Fibroblast of lung (primary cell): ENCODE data around the gene SPSB1. TPM values are rescaled to one million over a fixed set of nuclear protein-coding genes. Genes with fewer than 3 reads are reported as not detected.

Experiments
- DNase-seq, 2 donors: peaks; one replicate each; pipeline versions ENCODE4 v3.0.0 to v3.0.0-alpha.2; 2010; ENCODE audit warnings: low read depth in 2 of 2
- H2AFZ ChIP-seq: 2 replicates; pipeline ENCODE4 v1.5.1; 2012; ENCODE audit warnings: low read length, control low read depth, inconsistent platforms
- H3K27ac ChIP-seq: 2 replicates; pipeline ENCODE4 v1.5.1; 2011; ENCODE audit warnings: low read length, control low read depth; ENCODE audit not compliant: insufficient read depth
- H3K27me3 ChIP-seq: 2 replicates; pipeline ENCODE4 v1.5.1; 2011; ENCODE audit warnings: mild to moderate bottlenecking, low read length; ENCODE audit not compliant: control insufficient read depth, insufficient read depth
- H3K36me3 ChIP-seq: 2 replicates; pipeline ENCODE4 v1.5.1; 2011; ENCODE audit warnings: low read length; ENCODE audit not compliant: control insufficient read depth, insufficient read depth
- H3K4me1 ChIP-seq: 2 replicates; pipeline ENCODE4 v1.5.1; 2011; ENCODE audit warnings: low read length; ENCODE audit not compliant: control insufficient read depth, insufficient read depth; ENCODE audit errors: extremely low read depth
- H3K4me2 ChIP-seq: 2 replicates; pipeline ENCODE4 v1.5.1; 2011; ENCODE audit warnings: low read length, control low read depth; ENCODE audit not compliant: insufficient read depth; ENCODE audit errors: extremely low read depth
- H3K4me3 ChIP-seq, 4 experiments: fragments of 200-600 bp in 1 of 4; sonication (generic) in 1 of 4; replicated peaks in 1 of 4; 2 replicates each; pipeline ENCODE4 v1.5.1; 2011 to 2016; ENCODE audit warnings: low read length in 4 of 4, low read depth in 3 of 4, mild to moderate bottlenecking in 3 of 4, control low read depth in 2 of 4, inconsistent platforms in 1 of 4, mixed read lengths in 1 of 4; ENCODE audit not compliant: insufficient read depth in 1 of 4; ENCODE audit errors: control extremely low read depth in 1 of 4
- H3K79me2 ChIP-seq: 2 replicates; pipeline ENCODE4 v1.5.1; 2012; ENCODE audit warnings: mild to moderate bottlenecking, low read length, inconsistent platforms; ENCODE audit not compliant: control insufficient read depth, insufficient read depth
- H3K9ac ChIP-seq: 2 replicates; pipeline ENCODE4 v1.5.1; 2011; ENCODE audit warnings: mild to moderate bottlenecking, low read length, control low read depth; ENCODE audit not compliant: insufficient read depth
- H3K9me3 ChIP-seq: 2 replicates; pipeline ENCODE4 v1.5.1; 2012; ENCODE audit warnings: low read depth, low read length; ENCODE audit not compliant: control insufficient read depth, insufficient read depth
- H4K20me1 ChIP-seq: 2 replicates; pipeline ENCODE4 v1.5.1; 2011; ENCODE audit warnings: low read length; ENCODE audit not compliant: control insufficient read depth, insufficient read depth; ENCODE audit errors: extremely low read depth
- CTCF ChIP-seq, 2 donors: IDR thresholded peaks in 1 of 2; conservative IDR thresholded peaks in 1 of 2; 1 replicate in 1 of 2; 2 replicates in 1 of 2; pipeline ENCODE4 v1.5.1; 2011 to 2012; ENCODE audit warnings: low read length in 2 of 2, control low read depth in 1 of 2, inconsistent platforms in 1 of 2, low read depth in 1 of 2, mild to moderate bottlenecking in 1 of 2
- EZH2 ChIP-seq: IDR thresholded peaks from 2 replicates; pipeline ENCODE4 v1.5.1; 2012; ENCODE audit warnings: low read length, control low read depth, mild to moderate bottlenecking; ENCODE audit errors: missing control alignments
- polyA plus RNA-seq, 2 donors: library from polyadenylated mRNA; depleted of rRNA in 1 of 2; stranded (reverse) in 1 of 2; unstranded in 1 of 2; fragments of >200 nt; gene quantifications; 2 replicates each; pipeline ENCODE4 v1.2.1, GENCODE V29; 2011 to 2012; ENCODE audit warnings: missing spikeins in 1 of 2
- total RNA-seq: library from RNA; depleted of rRNA; stranded (reverse); fragments of >200 nt; gene quantifications from 2 replicates; pipeline ENCODE4 v1.2.1, GENCODE V29; 2014

Gene SPSB1
- total and polyA plus RNA-seq, 2 donors (not counting 1 experiment from before 2014, with no cell fraction given) = 14.3 to 20.6 TPM

DNA sequence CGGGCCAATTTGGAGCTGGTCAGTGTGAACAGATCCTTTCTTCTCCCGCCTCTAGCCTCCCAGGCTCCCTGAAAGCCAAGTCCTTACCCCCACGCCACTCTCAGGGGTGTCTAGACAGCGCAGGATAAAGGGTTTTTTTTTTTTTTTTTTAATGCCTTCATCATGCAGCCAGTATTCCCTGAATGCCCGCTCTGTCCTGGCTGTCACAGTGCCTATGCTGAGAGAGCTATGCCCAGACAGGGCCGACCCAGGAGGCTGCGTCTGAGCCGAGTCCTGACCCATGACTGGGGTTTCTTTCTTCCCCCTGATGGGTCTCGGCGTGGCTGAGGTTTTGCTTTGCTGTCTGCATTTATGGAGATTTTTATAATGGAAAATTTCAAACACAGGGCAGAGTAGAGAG lies 18.3 kb downstream of the SPSB1 start:
- H3K27me3 ChIP-seq = no peaks in the 10 kb centered on the region
- H3K9ac ChIP-seq = no peak overlapping the region
- H3K36me3 ChIP-seq = no peaks in the 10 kb centered on the region
- peaks cover 83% of the 10 kb centered on the region for H3K79me2 ChIP-seq
- no peak for DNase-seq
- TF ChIP-seq CTCF (conservative IDR thresholded peaks at IDR 0.05 in 1 of 2, IDR thresholded peaks at IDR 0.05 in 1 of 2; ENCODE audit: low read depth in 1 of 2, low read length in 2 of 2) (no peak), EZH2 (no peak)
- H3K9me3 ChIP-seq = no peaks in the 10 kb centered on the region
- H3K27ac ChIP-seq = no peak overlapping the region
- peaks cover 9% of the 10 kb centered on the region for H3K4me1 ChIP-seq
- H3K4me2 ChIP-seq = no peak overlapping the region
- no peak overlapping the region for H2AFZ ChIP-seq
- no peak overlapping the region for H3K4me3 ChIP-seq
- H4K20me1 ChIP-seq = peaks cover 3% of the 10 kb centered on the region

DNA sequence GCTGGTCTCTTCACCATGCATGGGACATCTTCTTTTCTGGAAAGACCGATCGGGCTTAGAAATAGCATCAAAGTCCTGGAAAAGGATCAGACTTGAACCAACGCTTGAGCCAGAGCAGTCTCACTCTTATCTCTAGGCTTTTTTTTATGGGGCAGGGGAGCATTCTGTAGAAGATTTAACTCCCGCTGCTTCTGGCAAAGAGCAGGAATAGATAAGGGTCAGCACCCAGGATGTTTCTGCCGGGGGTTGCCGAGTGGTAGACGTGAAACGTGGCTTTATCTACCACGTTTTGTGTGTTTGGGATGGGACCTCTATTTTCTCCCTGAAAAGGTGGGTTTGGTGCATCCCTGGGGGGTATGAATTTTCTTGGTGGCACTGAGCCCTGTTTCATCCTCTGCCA lies 18.8 kb downstream of the SPSB1 start:
- no peak overlapping the region for H3K27ac ChIP-seq
- H3K79me2 ChIP-seq = peaks cover 83% of the 10 kb centered on the region
- no peak overlapping the region for H3K4me3 ChIP-seq
- no peak overlapping the region for H3K4me2 ChIP-seq
- H4K20me1 ChIP-seq = peaks cover under 1% of the 10 kb centered on the region
- no peak overlapping the region for H2AFZ ChIP-seq
- TF ChIP-seq EZH2 (no peak), CTCF (conservative IDR thresholded peaks at IDR 0.05 in 1 of 2, IDR thresholded peaks at IDR 0.05 in 1 of 2; ENCODE audit: low read depth in 1 of 2, low read length in 2 of 2) (no peak)
- H3K36me3 ChIP-seq = peaks cover under 1% of the 10 kb centered on the region
- no peaks in the 10 kb centered on the region for H3K27me3 ChIP-seq
- DNase-seq = no peak
- no peaks in the 10 kb centered on the region for H3K9me3 ChIP-seq
- peaks cover 11% of the 10 kb centered on the region for H3K4me1 ChIP-seq
- no peak overlapping the region for H3K9ac ChIP-seq

- H3K4me1 ChIP-seq = peaks cover 12% of the 10 kb centered on the region
- H3K27me3 ChIP-seq = no peaks in the 10 kb centered on the region
- DNase-seq = no peak
- no peak overlapping the region for H3K4me3 ChIP-seq
- H3K4me2 ChIP-seq = no peak overlapping the region
- H3K27ac ChIP-seq = no peak overlapping the region
- TF ChIP-seq CTCF (conservative IDR thresholded peaks at IDR 0.05 in 1 of 2, IDR thresholded peaks at IDR 0.05 in 1 of 2; ENCODE audit: low read depth in 1 of 2, low read length in 2 of 2) (no peak), EZH2 (no peak)
- H4K20me1 ChIP-seq = no peaks in the 10 kb centered on the region
- H3K9me3 ChIP-seq = no peaks in the 10 kb centered on the region
- H3K9ac ChIP-seq = no peak overlapping the region
- H3K79me2 ChIP-seq = peaks cover 83% of the 10 kb centered on the region
- H3K36me3 ChIP-seq = peaks cover 3% of the 10 kb centered on the region
- H2AFZ ChIP-seq = no peak overlapping the region
Observed at GRCh38 chr1:9312168-9312720, 19.6 kb downstream of the SPSB1 start.
